NB4 (cell line): ENCODE measurements around the gene AKNA.
"Not testable (repeated sequence)": the region's sequence is repeated elsewhere in the genome, so short reads cannot be mapped to it uniquely, and the experiment has no call there.

Source experiments
- MAX ChIP-seq: IDR thresholded peaks from 2 replicates; pipeline ENCODE4 v1.6.1; 2011; ENCODE audit warnings: low read depth, low read length
- POLR2A ChIP-seq: IDR thresholded peaks from 2 replicates; pipeline ENCODE4 v1.6.1; 2011; ENCODE audit warnings: mild to moderate bottlenecking; ENCODE audit not compliant: insufficient read length; ENCODE audit errors: extremely low read depth
- TF ChIP-seq, protein P1 (sequence below): IDR thresholded peaks from one replicate; pipeline ENCODE4 v1.5.1; 2012; ENCODE audit warnings: low read depth, low read length

GRCh38 chr9:114328937-114329624, 58.7 kb downstream of the AKNA start:
- TF ChIP-seq, protein P1, sequence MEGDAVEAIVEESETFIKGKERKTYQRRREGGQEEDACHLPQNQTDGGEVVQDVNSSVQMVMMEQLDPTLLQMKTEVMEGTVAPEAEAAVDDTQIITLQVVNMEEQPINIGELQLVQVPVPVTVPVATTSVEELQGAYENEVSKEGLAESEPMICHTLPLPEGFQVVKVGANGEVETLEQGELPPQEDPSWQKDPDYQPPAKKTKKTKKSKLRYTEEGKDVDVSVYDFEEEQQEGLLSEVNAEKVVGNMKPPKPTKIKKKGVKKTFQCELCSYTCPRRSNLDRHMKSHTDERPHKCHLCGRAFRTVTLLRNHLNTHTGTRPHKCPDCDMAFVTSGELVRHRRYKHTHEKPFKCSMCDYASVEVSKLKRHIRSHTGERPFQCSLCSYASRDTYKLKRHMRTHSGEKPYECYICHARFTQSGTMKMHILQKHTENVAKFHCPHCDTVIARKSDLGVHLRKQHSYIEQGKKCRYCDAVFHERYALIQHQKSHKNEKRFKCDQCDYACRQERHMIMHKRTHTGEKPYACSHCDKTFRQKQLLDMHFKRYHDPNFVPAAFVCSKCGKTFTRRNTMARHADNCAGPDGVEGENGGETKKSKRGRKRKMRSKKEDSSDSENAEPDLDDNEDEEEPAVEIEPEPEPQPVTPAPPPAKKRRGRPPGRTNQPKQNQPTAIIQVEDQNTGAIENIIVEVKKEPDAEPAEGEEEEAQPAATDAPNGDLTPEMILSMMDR: not testable (repeated sequence)
- not testable (repeated sequence) for TF ChIP-seq POLR2A, MAX
